ENCODE measurements around the gene COBL. TPM values are rescaled to one million over a fixed set of nuclear protein-coding genes. Genes with fewer than 3 reads are reported as not detected.

The COBL gene
- polyA plus RNA-seq, 3 donors = not detected

DNA sequence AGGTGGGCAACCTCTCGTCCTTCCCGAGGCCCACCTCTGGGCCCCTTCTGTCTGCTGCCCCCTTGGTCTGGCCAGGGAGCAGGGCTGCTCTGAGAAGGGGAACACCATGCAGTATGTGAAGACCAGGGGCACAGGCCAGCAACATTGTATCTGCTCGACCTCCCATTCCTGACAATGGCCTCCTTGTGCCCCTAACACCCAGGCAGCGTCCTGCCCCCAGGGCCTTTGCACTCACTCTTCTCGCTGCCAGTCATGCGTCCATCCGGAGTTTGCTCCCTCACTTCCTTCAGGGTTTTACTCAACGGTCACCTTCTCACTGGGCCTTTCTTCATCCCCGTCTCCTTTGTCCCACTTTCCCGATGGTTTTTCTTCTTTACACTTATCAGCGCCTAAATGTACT is 301.0 kb downstream of the COBL start:
- H3K9me3 Mint-ChIP-seq = no peaks in the 10 kb centered on the region
- no peaks in the 10 kb centered on the region for H3K36me3 Mint-ChIP-seq
- Histone ChIP-seq H3K9ac (ENCODE audit: insufficient read depth, low read length, poor library complexity, severe bottlenecking) (no peak overlapping the region), H2AFZ (ENCODE audit: insufficient read depth, low read depth, low read length, poor library complexity, severe bottlenecking) (no peak overlapping the region), H3K4me2 (replicated peaks; ENCODE audit: extremely low read depth, low read length, poor library complexity, severe bottlenecking) (no peak overlapping the region), H3K9me3 (replicated peaks in 1 of 2; ENCODE audit: control insufficient read depth in 1 of 2, insufficient read depth in 1 of 2, low read length in 2 of 2) (no peaks in the 10 kb centered on the region), H3K27me3 (ENCODE audit: control insufficient read depth in 2 of 2, insufficient read depth in 2 of 2, low read length in 2 of 2) (no peaks in the 10 kb centered on the region), H3K27ac (ENCODE audit: low read depth in 1 of 2, low read length in 2 of 2) (no peak overlapping the region), H3K4me1 (ENCODE audit: control insufficient read depth in 1 of 2, insufficient read depth in 2 of 2, low read length in 2 of 2) (no peaks in the 10 kb centered on the region), H4K20me1 (ENCODE audit: insufficient read depth, low read length) (no peaks in the 10 kb centered on the region), H3K4me3 (replicated peaks in 1 of 3; ENCODE audit: low read depth in 2 of 3, low read length in 3 of 3) (no peak overlapping the region), H3K36me3 (replicated peaks in 1 of 2; ENCODE audit: control insufficient read depth in 1 of 2, insufficient read depth in 2 of 2, low read length in 2 of 2) (no peaks in the 10 kb centered on the region), H3K79me2 (ENCODE audit: insufficient read depth, low read length) (no peaks in the 10 kb centered on the region)
- no peaks in the 10 kb centered on the region for H3K4me1 Mint-ChIP-seq
- peaks cover 0 to 2% (median 0%) of the 10 kb centered on the region in 3 donors for H3K27me3 Mint-ChIP-seq (ENCODE audit: low read depth in 3 of 3)
- TF ChIP-seq, protein P1, sequence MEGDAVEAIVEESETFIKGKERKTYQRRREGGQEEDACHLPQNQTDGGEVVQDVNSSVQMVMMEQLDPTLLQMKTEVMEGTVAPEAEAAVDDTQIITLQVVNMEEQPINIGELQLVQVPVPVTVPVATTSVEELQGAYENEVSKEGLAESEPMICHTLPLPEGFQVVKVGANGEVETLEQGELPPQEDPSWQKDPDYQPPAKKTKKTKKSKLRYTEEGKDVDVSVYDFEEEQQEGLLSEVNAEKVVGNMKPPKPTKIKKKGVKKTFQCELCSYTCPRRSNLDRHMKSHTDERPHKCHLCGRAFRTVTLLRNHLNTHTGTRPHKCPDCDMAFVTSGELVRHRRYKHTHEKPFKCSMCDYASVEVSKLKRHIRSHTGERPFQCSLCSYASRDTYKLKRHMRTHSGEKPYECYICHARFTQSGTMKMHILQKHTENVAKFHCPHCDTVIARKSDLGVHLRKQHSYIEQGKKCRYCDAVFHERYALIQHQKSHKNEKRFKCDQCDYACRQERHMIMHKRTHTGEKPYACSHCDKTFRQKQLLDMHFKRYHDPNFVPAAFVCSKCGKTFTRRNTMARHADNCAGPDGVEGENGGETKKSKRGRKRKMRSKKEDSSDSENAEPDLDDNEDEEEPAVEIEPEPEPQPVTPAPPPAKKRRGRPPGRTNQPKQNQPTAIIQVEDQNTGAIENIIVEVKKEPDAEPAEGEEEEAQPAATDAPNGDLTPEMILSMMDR (IDR thresholded peaks at IDR 0.05) = no peak
- intact Hi-C loops (cut with micrococcal nuclease) = no loop called here
- H3K4me3 Mint-ChIP-seq = no peak overlapping the region
- no peak overlapping the region for H3K27ac Mint-ChIP-seq
- 98% methylated on average over 10 of the region's 11 CpGs for WGBS (ENCODE audit: insufficient coverage)
- no peak for DNase-seq

DNA sequence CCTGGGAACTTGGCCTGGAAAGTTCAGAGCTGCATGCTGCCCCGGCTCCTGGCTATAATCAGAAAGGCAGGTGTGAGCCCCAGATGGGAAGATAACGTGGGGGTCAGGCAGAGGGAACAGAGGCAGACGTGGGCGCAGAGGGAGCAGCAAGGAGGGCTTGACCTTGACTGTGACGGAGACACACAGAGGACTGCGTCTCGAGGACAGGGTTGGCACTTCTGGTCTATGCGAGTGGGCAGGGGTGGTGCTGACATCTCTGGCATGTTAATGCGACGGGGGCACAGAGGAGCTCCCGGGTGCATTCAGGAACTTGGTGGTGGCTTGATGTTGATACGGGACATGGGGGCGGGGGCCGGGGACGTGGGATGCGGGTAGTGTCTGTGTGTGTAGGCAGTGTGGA is 301.8 kb downstream of the COBL start:
- no peak overlapping the region for H3K4me2 ChIP-seq (replicated peaks; ENCODE audit: extremely low read depth, low read length, poor library complexity, severe bottlenecking)
- no peaks in the 10 kb centered on the region for H3K79me2 ChIP-seq (ENCODE audit: insufficient read depth, low read length)
- H3K4me1 ChIP-seq (ENCODE audit: control insufficient read depth in 1 of 2, insufficient read depth in 2 of 2, low read length in 2 of 2) = no peaks in the 10 kb centered on the region
- TF ChIP-seq, protein P1 (IDR thresholded peaks at IDR 0.05) = no peak
- H3K9ac ChIP-seq (ENCODE audit: insufficient read depth, low read length, poor library complexity, severe bottlenecking) = no peak overlapping the region
- no peak overlapping the region for H3K27ac ChIP-seq (ENCODE audit: low read depth in 1 of 2, low read length in 2 of 2)
- H3K4me1 Mint-ChIP-seq = no peaks in the 10 kb centered on the region
- no peaks in the 10 kb centered on the region for H3K27me3 ChIP-seq (ENCODE audit: control insufficient read depth in 2 of 2, insufficient read depth in 2 of 2, low read length in 2 of 2)
- DNase-seq = no peak
- no peaks in the 10 kb centered on the region for H3K27me3 Mint-ChIP-seq (ENCODE audit: low read depth in 3 of 3)
- no peak overlapping the region for H3K4me3 Mint-ChIP-seq
- intact Hi-C loops (cut with micrococcal nuclease) = no loop called here
- H3K36me3 Mint-ChIP-seq = no peaks in the 10 kb centered on the region
- 95% methylated on average over 10 of the region's 16 CpGs for WGBS (ENCODE audit: insufficient coverage)
- H2AFZ ChIP-seq (ENCODE audit: insufficient read depth, low read depth, low read length, poor library complexity, severe bottlenecking) = no peak overlapping the region
- H3K9me3 ChIP-seq (replicated peaks in 1 of 2; ENCODE audit: control insufficient read depth in 1 of 2, insufficient read depth in 1 of 2, low read length in 2 of 2) = no peaks in the 10 kb centered on the region
- no peaks in the 10 kb centered on the region for H3K9me3 Mint-ChIP-seq
- H4K20me1 ChIP-seq (ENCODE audit: insufficient read depth, low read length) = no peaks in the 10 kb centered on the region
- no peak overlapping the region for H3K4me3 ChIP-seq (replicated peaks in 1 of 3; ENCODE audit: low read depth in 2 of 3, low read length in 3 of 3)
- peak overlapping the region in 1 of 7 donors; percentile 36 for H3K27ac Mint-ChIP-seq
- H3K36me3 ChIP-seq (replicated peaks in 1 of 2; ENCODE audit: control insufficient read depth in 1 of 2, insufficient read depth in 2 of 2, low read length in 2 of 2) = no peaks in the 10 kb centered on the region

Data from CD14-positive monocyte (primary cell).